ENCODE measurements around the gene TSTD2.
"Not testable (repeated sequence)": the region's sequence is repeated elsewhere in the genome, so short reads cannot be mapped to it uniquely, and the experiment has no call there.

Gene TSTD2

GRCh38 chr9:97632248-97632984 is 752 bp downstream of the TSTD2 start:
- no peak for DNase-seq (ENCODE audit: low spot score)
- no peak for TF ChIP-seq CTCF (IDR thresholded peaks at IDR 0.05; ENCODE audit: extremely low read depth, missing control alignments)

GRCh38 chr9:97630591-97630990 is 2.6 kb downstream of the TSTD2 start:
- no peak for TF ChIP-seq CTCF (IDR thresholded peaks at IDR 0.05; ENCODE audit: extremely low read depth, missing control alignments)
- DNase-seq (ENCODE audit: low spot score): no peak

GRCh38 chr9:97629156-97629555 is 4.0 kb downstream of the TSTD2 start:
- TF ChIP-seq CTCF (IDR thresholded peaks at IDR 0.05; ENCODE audit: extremely low read depth, missing control alignments): no peak
- DNase-seq (ENCODE audit: low spot score): no peak

GRCh38 chr9:97628668-97629067 is 4.5 kb downstream of the TSTD2 start:
- no peak for TF ChIP-seq CTCF (IDR thresholded peaks at IDR 0.05; ENCODE audit: extremely low read depth, missing control alignments)
- DNase-seq (ENCODE audit: low spot score): no peak

GRCh38 chr9:97627624-97628023 is 5.5 kb downstream of the TSTD2 start:
- TF ChIP-seq CTCF (IDR thresholded peaks at IDR 0.05; ENCODE audit: extremely low read depth, missing control alignments): no peak
- DNase-seq (ENCODE audit: low spot score): no peak

- no peak for TF ChIP-seq CTCF (IDR thresholded peaks at IDR 0.05; ENCODE audit: extremely low read depth, missing control alignments)
- DNase-seq (ENCODE audit: low spot score): no peak
These were observed 7.5 kb downstream of the TSTD2 start for GRCh38 chr9:97625620-97626019.

GRCh38 chr9:97623946-97624345 is 9.2 kb downstream of the TSTD2 start:
- no peak for DNase-seq (ENCODE audit: low spot score)
- TF ChIP-seq CTCF (IDR thresholded peaks at IDR 0.05; ENCODE audit: extremely low read depth, missing control alignments): no peak

- not testable (repeated sequence) for DNase-seq (ENCODE audit: low spot score)
These were observed 10.7 kb downstream of the TSTD2 start for GRCh38 chr9:97622483-97622882.

GRCh38 chr9:97620063-97620462 is 13.1 kb downstream of the TSTD2 start:
- DNase-seq (ENCODE audit: low spot score): not testable (repeated sequence)

Data from GM20000 (cell line).